GM06990 (cell line): Measurements from ENCODE around the gene SPATA3.

Experiments used
- DNase-seq: peaks from one replicate; pipeline ENCODE4 v3.0.0-alpha.2; 2011; ENCODE audit not compliant: insufficient read length; ENCODE audit errors: extremely low read depth
- H3K27me3 ChIP-seq: replicated peaks from 2 replicates; pipeline ENCODE4 v1.6.0; 2011; ENCODE audit warnings: low read length; ENCODE audit not compliant: control insufficient read depth, insufficient read depth
- H3K36me3 ChIP-seq: 2 replicates; pipeline ENCODE4 v1.5.1; 2011; ENCODE audit warnings: low read length; ENCODE audit not compliant: control insufficient read depth, insufficient read depth
- H3K4me3 ChIP-seq: replicated peaks from 2 replicates; pipeline ENCODE4 v1.5.1; 2011; ENCODE audit warnings: low read depth, mild to moderate bottlenecking, control low read depth, low read length
- CTCF ChIP-seq: IDR thresholded peaks from 2 replicates; pipeline ENCODE4 v1.5.1; 2011; ENCODE audit warnings: low read length, control low read depth, mild to moderate bottlenecking, inconsistent platforms; ENCODE audit not compliant: insufficient read depth, poor library complexity, severe bottlenecking

Gene SPATA3

GRCh38 chr2:231038483-231039293 lies 42.8 kb downstream of the SPATA3 start:
- Histone ChIP-seq H3K4me3 (no peak overlapping the region), H3K27me3 (peaks cover 3% of the 10 kb centered on the region; the same call in 1 of the 2 replicates)
- DNase-seq = no peak

GRCh38 chr2:231039294-231039664 lies 43.4 kb downstream of the SPATA3 start:
- H3K27me3 ChIP-seq = peaks cover 3% of the 10 kb centered on the region; the same call in 1 of the 2 replicates
- DNase-seq = no peak
- no peak overlapping the region for H3K4me3 ChIP-seq
- no peaks in the 10 kb centered on the region for H3K36me3 ChIP-seq
- TF ChIP-seq CTCF = no peak

More at GRCh38 chr2:231038483-231039293, 42.8 kb downstream of the SPATA3 start:
- H3K36me3 ChIP-seq = no peaks in the 10 kb centered on the region
- no peak for TF ChIP-seq CTCF

- no peak for DNase-seq
- Histone ChIP-seq H3K4me3 (no peak overlapping the region), H3K27me3 (peaks cover 3% of the 10 kb centered on the region; the same call in 1 of the 2 replicates), H3K36me3 (no peaks in the 10 kb centered on the region)
- no peak for TF ChIP-seq CTCF
Measured at GRCh38 chr2:231039821-231040364, 44.0 kb downstream of the SPATA3 start.

GRCh38 chr2:231041061-231041689 lies 45.3 kb downstream of the SPATA3 start:
- H3K27me3 ChIP-seq = peaks cover 3% of the 10 kb centered on the region; the same call in 1 of the 2 replicates
- no peak for DNase-seq
- no peak for TF ChIP-seq CTCF

GRCh38 chr2:231043796-231044195 lies 47.9 kb downstream of the SPATA3 start:
- no peak for DNase-seq
- no peak for TF ChIP-seq CTCF
- Histone ChIP-seq H3K36me3 (no peaks in the 10 kb centered on the region), H3K27me3 (peaks cover 1% of the 10 kb centered on the region; the same call in 1 of the 2 replicates), H3K4me3 (no peak overlapping the region)

More at GRCh38 chr2:231041061-231041689, 45.3 kb downstream of the SPATA3 start:
- Histone ChIP-seq H3K36me3 (no peaks in the 10 kb centered on the region), H3K4me3 (no peak overlapping the region)
